PFSK-1 (cell line): Measurements from ENCODE around the gene ATG2A.

Source experiments
- POLR2AphosphoS5 ChIP-seq: IDR thresholded peaks from 2 replicates; pipeline ENCODE4 v1.6.1; 2012; ENCODE audit warnings: low read depth, mild to moderate bottlenecking, control low read depth, low read length, moderate library complexity
- SIN3A ChIP-seq: IDR thresholded peaks from 2 replicates; pipeline ENCODE4 v1.6.1; 2012; ENCODE audit warnings: mild to moderate bottlenecking, low read length, moderate library complexity, borderline replicate concordance; ENCODE audit not compliant: insufficient read depth
- TAF1 ChIP-seq: IDR thresholded peaks from 2 replicates; pipeline ENCODE4 v1.6.1; 2012; ENCODE audit warnings: low read length, control low read depth, borderline replicate concordance; ENCODE audit not compliant: insufficient read depth
- TF ChIP-seq, protein P1 (sequence below), 2 experiments: IDR thresholded peaks; 2 replicates each; pipeline versions ENCODE4 v1.6.1 to v1.8.0; 2011 to 2012; ENCODE audit warnings: low read depth in 2 of 2, low read length in 2 of 2, control low read depth in 1 of 2, inconsistent platforms in 1 of 2, mild to moderate bottlenecking in 1 of 2, moderate library complexity in 1 of 2; ENCODE audit not compliant: insufficient read depth in 1 of 2

DNA sequence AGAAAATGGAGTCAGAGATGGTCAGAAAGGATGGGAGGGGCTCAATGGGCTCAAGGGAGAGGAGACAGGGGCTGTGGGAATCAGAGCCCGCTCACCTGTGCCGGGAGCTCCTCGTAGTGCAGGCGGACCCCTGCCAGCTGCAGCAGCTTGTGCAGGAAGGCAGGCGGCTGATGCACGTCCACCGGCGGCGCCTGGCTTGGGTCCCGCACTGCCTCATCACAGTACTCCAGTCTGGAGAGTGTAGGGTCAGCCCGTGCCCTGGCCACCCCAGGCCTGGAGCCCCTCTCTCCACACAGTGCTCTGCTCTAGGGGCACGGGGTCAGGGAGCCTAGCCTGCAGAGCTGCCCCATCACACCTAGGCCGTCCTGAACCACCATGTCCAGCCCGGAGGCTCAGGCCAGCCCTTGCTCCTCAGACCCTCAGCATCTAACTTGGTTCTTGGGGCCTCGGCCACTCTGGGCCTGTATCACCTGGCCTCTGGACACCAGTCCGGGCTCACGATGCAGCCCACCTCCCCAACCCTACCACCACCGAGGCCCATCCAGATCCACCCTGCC is 3.8 kb downstream of the ATG2A start:
- TF ChIP-seq, protein P1, sequence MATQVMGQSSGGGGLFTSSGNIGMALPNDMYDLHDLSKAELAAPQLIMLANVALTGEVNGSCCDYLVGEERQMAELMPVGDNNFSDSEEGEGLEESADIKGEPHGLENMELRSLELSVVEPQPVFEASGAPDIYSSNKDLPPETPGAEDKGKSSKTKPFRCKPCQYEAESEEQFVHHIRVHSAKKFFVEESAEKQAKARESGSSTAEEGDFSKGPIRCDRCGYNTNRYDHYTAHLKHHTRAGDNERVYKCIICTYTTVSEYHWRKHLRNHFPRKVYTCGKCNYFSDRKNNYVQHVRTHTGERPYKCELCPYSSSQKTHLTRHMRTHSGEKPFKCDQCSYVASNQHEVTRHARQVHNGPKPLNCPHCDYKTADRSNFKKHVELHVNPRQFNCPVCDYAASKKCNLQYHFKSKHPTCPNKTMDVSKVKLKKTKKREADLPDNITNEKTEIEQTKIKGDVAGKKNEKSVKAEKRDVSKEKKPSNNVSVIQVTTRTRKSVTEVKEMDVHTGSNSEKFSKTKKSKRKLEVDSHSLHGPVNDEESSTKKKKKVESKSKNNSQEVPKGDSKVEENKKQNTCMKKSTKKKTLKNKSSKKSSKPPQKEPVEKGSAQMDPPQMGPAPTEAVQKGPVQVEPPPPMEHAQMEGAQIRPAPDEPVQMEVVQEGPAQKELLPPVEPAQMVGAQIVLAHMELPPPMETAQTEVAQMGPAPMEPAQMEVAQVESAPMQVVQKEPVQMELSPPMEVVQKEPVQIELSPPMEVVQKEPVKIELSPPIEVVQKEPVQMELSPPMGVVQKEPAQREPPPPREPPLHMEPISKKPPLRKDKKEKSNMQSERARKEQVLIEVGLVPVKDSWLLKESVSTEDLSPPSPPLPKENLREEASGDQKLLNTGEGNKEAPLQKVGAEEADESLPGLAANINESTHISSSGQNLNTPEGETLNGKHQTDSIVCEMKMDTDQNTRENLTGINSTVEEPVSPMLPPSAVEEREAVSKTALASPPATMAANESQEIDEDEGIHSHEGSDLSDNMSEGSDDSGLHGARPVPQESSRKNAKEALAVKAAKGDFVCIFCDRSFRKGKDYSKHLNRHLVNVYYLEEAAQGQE (IDR thresholded peaks at IDR 0.05; ENCODE audit: insufficient read depth in 1 of 2, low read depth in 2 of 2, low read length in 2 of 2), result no peak
- TF ChIP-seq TAF1, result no peak
- TF ChIP-seq SIN3A, result no peak
- TF ChIP-seq POLR2AphosphoS5, result no peak
